HEK293 (cell line): Measurements from ENCODE around the gene STXBP4.

Experiments used
- CTCF ChIA-PET: fragments of 350-600 bp; formaldehyde crosslinking; extraction: SDS; loops from one replicate; lab custom pipeline; 2021; ENCODE audit warnings: antibody characterized with exemption; lab: Yijun Ruan, JAX
- POLR2A ChIA-PET: fragments of 300-600 bp; formaldehyde crosslinking; extraction: SDS; loops from one replicate; lab custom pipeline; 2020; ENCODE audit warnings: antibody characterized with exemption, inconsistent platforms; lab: Yijun Ruan, JAX
- H3K27ac ChIP-seq: fragments of 200-500 bp; sonication (Bioruptor generic); 2 replicates; pipeline ENCODE4 v1.5.1; 2014; ENCODE audit warnings: low read depth, low read length, control low read depth, inconsistent platforms; ENCODE audit errors: extremely low read depth
- H3K36me3 ChIP-seq, 2 experiments: fragments of 200-500 bp in 1 of 2; sonication (Bioruptor generic) in 1 of 2; 1 replicate in 1 of 2; 2 replicates in 1 of 2; pipeline ENCODE4 v1.5.1; 2014 to 2017; ENCODE audit warnings: inconsistent platforms in 2 of 2, low read length in 2 of 2; ENCODE audit not compliant: control insufficient read depth in 2 of 2, insufficient read depth in 1 of 2
- H3K4me1 ChIP-seq: fragments of 200-500 bp; sonication (Bioruptor generic); 2 replicates; pipeline ENCODE4 v1.5.1; 2014; ENCODE audit warnings: mild to moderate bottlenecking, low read length, inconsistent platforms; ENCODE audit not compliant: control insufficient read depth, insufficient read depth
- H3K4me3 ChIP-seq: 2 replicates; pipeline ENCODE4 v1.5.1; 2011; ENCODE audit warnings: low read depth, mild to moderate bottlenecking, control low read depth, low read length, moderate library complexity
- H3K9me3 ChIP-seq: fragments of 200-500 bp; sonication (Bioruptor generic); 2 replicates; pipeline ENCODE4 v1.5.1; 2014; ENCODE audit warnings: low read depth, low read length, inconsistent platforms; ENCODE audit not compliant: control insufficient read depth, insufficient read depth
- MYNN ChIP-seq: fragments of 450-650 bp; formaldehyde crosslinking; IDR thresholded peaks from 2 replicates; pipeline ENCODE4 v1.5.1; 2016; ENCODE audit warnings: missing biosample characterization, missing genetic modification characterization, borderline replicate concordance
- PRDM1 ChIP-seq: fragments of 450-650 bp; formaldehyde crosslinking; IDR thresholded peaks from 2 replicates; pipeline ENCODE4; 2016; ENCODE audit warnings: missing biosample characterization, missing genetic modification characterization
- SP3 ChIP-seq: fragments of 450-650 bp; formaldehyde crosslinking; IDR thresholded peaks from 2 replicates; pipeline ENCODE4 v1.5.1; 2016; ENCODE audit warnings: missing biosample characterization, missing genetic modification characterization
- SP7 ChIP-seq: fragments of 450-650 bp; formaldehyde crosslinking; IDR thresholded peaks from 2 replicates; pipeline ENCODE4 v1.5.1; 2016; ENCODE audit warnings: missing biosample characterization, missing genetic modification characterization
- TRIM28 ChIP-seq: IDR thresholded peaks from 2 replicates; pipeline ENCODE4 v1.6.1; 2011; ENCODE audit warnings: low read length, control low read depth, borderline replicate concordance
- ZFP69B ChIP-seq: fragments of 450-650 bp; formaldehyde crosslinking; IDR thresholded peaks from 2 replicates; pipeline ENCODE4 v1.5.1; 2016; ENCODE audit warnings: missing biosample characterization, missing genetic modification characterization
- ZNF16 ChIP-seq: fragments of 450-650 bp; formaldehyde crosslinking; IDR thresholded peaks from 2 replicates; pipeline ENCODE4 v1.5.1; 2016; ENCODE audit warnings: low read depth, missing biosample characterization, missing genetic modification characterization
- ZNF211 ChIP-seq: fragments of 450-650 bp; formaldehyde crosslinking; IDR thresholded peaks from 2 replicates; pipeline ENCODE4 v1.5.1; 2016; ENCODE audit warnings: low read depth, missing biosample characterization, missing genetic modification characterization
- ZNF266 ChIP-seq: fragments of 450-650 bp; formaldehyde crosslinking; IDR thresholded peaks from 2 replicates; pipeline ENCODE4 v1.5.1; 2016; ENCODE audit warnings: missing biosample characterization, missing genetic modification characterization, low read depth
- ZNF292 ChIP-seq: fragments of 450-650 bp; formaldehyde crosslinking; IDR thresholded peaks from 2 replicates; pipeline ENCODE4 v1.5.1; 2016; ENCODE audit warnings: low read depth, missing biosample characterization, missing genetic modification characterization, borderline replicate concordance
- ZNF311 ChIP-seq: fragments of 450-650 bp; formaldehyde crosslinking; IDR thresholded peaks from 2 replicates; pipeline ENCODE4 v1.5.1; 2017; ENCODE audit warnings: missing biosample characterization, missing genetic modification characterization, borderline replicate concordance
- ZNF426 ChIP-seq: fragments of 450-650 bp; formaldehyde crosslinking; IDR thresholded peaks from 2 replicates; pipeline ENCODE4 v1.5.1; 2017; ENCODE audit warnings: missing biosample characterization, missing genetic modification characterization, mild to moderate bottlenecking, inconsistent platforms, moderate library complexity
- ZNF433 ChIP-seq: fragments of 450-650 bp; formaldehyde crosslinking; IDR thresholded peaks from 2 replicates; pipeline ENCODE4 v1.5.1; 2016; ENCODE audit warnings: missing biosample characterization, missing genetic modification characterization, low read depth
- ZNF473 ChIP-seq: fragments of 450-650 bp; formaldehyde crosslinking; IDR thresholded peaks from 2 replicates; pipeline ENCODE4 v1.5.1; 2017; ENCODE audit warnings: missing biosample characterization, missing genetic modification characterization
- ZNF501 ChIP-seq: fragments of 450-650 bp; formaldehyde crosslinking; IDR thresholded peaks from 2 replicates; pipeline ENCODE4 v1.5.1; 2016; ENCODE audit warnings: missing biosample characterization, missing genetic modification characterization
- ZNF555 ChIP-seq: fragments of 450-650 bp; formaldehyde crosslinking; conservative IDR thresholded peaks from 2 replicates; pipeline ENCODE4 v1.5.1; 2017; ENCODE audit warnings: missing biosample characterization, mild to moderate bottlenecking, missing genetic modification characterization, inconsistent platforms
- ZNF600 ChIP-seq: fragments of 450-650 bp; formaldehyde crosslinking; IDR thresholded peaks from 2 replicates; pipeline ENCODE4 v1.5.1; 2016; ENCODE audit warnings: missing biosample characterization, missing genetic modification characterization
- ZNF664 ChIP-seq: fragments of 450-650 bp; formaldehyde crosslinking; IDR thresholded peaks from 2 replicates; pipeline ENCODE4 v1.5.1; 2016; ENCODE audit warnings: missing biosample characterization, missing genetic modification characterization
- ZNF670 ChIP-seq: fragments of 450-650 bp; formaldehyde crosslinking; IDR thresholded peaks from 2 replicates; pipeline ENCODE4 v1.5.1; 2016; ENCODE audit warnings: missing biosample characterization, missing genetic modification characterization, low read depth
- ZNF776 ChIP-seq: fragments of 450-650 bp; formaldehyde crosslinking; IDR thresholded peaks from 2 replicates; pipeline ENCODE4 v1.5.0; 2017; ENCODE audit warnings: missing biosample characterization, missing genetic modification characterization, borderline replicate concordance
- ZNF785 ChIP-seq: fragments of 450-650 bp; formaldehyde crosslinking; IDR thresholded peaks from 2 replicates; pipeline ENCODE4 v1.5.1; 2016; ENCODE audit warnings: missing biosample characterization, missing genetic modification characterization
- ZNF792 ChIP-seq: fragments of 450-650 bp; formaldehyde crosslinking; IDR thresholded peaks from 2 replicates; pipeline ENCODE4 v1.5.1; 2016; ENCODE audit warnings: missing biosample characterization, missing genetic modification characterization
- ZSCAN30 ChIP-seq: fragments of 450-650 bp; IDR thresholded peaks from 2 replicates; pipeline ENCODE4 v1.5.1; 2018; ENCODE audit warnings: missing biosample characterization, mild to moderate bottlenecking, missing genetic modification characterization, moderate library complexity
- TF ChIP-seq, protein P1 (sequence below): fragments of 450-650 bp; formaldehyde crosslinking; IDR thresholded peaks from 2 replicates; pipeline ENCODE4 v1.5.1; 2017; ENCODE audit warnings: missing biosample characterization, missing genetic modification characterization
- TF ChIP-seq, protein P2 (sequence below): fragments of 450-650 bp; formaldehyde crosslinking; IDR thresholded peaks from 2 replicates; pipeline ENCODE4 v1.5.1; 2017; ENCODE audit warnings: missing biosample characterization, missing genetic modification characterization

The STXBP4 gene

DNA sequence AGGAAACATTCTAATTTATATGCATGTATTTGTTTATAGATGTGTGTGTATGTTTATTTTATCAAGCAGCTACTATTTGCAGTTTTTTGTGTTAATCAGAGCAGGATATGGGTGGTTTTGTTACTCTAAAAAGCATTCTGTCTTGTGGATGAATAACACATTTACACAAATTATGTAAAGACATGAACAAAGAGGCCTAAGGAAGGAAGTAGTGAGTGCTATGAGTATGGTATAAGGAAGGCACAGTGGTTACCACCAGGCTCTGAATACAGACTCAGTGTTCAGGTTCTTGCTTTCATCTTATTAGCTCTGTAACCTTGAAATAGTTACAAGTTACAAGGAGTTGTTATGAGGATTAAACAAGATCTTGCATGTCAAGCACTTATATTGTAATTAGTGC, 33.9 kb downstream of the STXBP4 start:
- no peaks in the 10 kb centered on the region for H3K9me3 ChIP-seq
- ChIA-PET CTCF (interaction anchor here (0.6 to 1.2 kb wide), 4 partner anchors 10 to 512 kb away, joined by 3 to 8 read pairs (median 4); no protein-coding TSS in a partner anchor), POLR2A (no interaction called here)
- H3K36me3 ChIP-seq: peaks cover 26 to 40% of the 10 kb centered on the region in 2 experiments
- H3K4me3 ChIP-seq: no peak overlapping the region
- H3K27ac ChIP-seq: no peak overlapping the region
- H3K4me1 ChIP-seq: no peaks in the 10 kb centered on the region
- TF ChIP-seq ZNF785: no peak
- no peak for TF ChIP-seq ZNF501 (tag by site-specific recombination)
- no peak for TF ChIP-seq SP3 (tag by site-specific recombination)
- TF ChIP-seq TRIM28: no peak
- TF ChIP-seq, protein P1, sequence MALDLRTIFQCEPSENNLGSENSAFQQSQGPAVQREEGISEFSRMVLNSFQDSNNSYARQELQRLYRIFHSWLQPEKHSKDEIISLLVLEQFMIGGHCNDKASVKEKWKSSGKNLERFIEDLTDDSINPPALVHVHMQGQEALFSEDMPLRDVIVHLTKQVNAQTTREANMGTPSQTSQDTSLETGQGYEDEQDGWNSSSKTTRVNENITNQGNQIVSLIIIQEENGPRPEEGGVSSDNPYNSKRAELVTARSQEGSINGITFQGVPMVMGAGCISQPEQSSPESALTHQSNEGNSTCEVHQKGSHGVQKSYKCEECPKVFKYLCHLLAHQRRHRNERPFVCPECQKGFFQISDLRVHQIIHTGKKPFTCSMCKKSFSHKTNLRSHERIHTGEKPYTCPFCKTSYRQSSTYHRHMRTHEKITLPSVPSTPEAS (tag by site-specific recombination): no peak
- TF ChIP-seq ZNF266 (tag by site-specific recombination): no peak
- TF ChIP-seq ZNF16: no peak
- TF ChIP-seq ZNF292 (tag by site-specific recombination): no peak
- TF ChIP-seq ZNF600 (tag by site-specific recombination): no peak
- TF ChIP-seq ZNF555: no peak
- TF ChIP-seq ZNF792 (tag by site-specific recombination): no peak
- TF ChIP-seq ZNF664: no peak

DNA sequence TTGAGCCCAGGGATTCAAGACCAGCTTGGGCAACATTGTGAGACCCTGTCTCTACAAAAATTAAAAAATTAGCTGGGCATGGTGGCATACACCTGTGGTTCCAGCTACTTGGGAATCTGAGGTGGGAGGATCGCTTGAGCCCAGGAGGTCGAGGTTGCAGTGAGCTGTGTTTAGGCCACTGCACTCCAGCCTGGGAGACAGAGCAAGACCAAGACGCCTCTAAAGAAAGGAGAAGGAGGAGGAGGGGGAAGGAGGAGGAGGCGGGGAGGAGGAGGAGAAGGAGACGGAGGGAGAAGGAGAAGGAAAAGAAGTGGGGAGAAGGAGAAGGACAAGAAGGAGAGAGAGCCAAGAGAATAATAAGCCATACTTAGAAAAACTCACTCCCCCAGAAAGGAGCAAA, 35.9 kb downstream of the STXBP4 start:
- CTCF ChIA-PET: interaction anchor here (0.7 to 2.7 kb wide), 4 partner anchors 11 to 325 kb away, joined by 3 to 21 read pairs (median 4); no protein-coding TSS in a partner anchor
- POLR2A ChIA-PET: no interaction called here
- no peaks in the 10 kb centered on the region for H3K9me3 ChIP-seq
- TF ChIP-seq ZNF16: no peak
- no peak for TF ChIP-seq PRDM1
- no peak for TF ChIP-seq ZSCAN30 (tag by site-specific recombination)
- TF ChIP-seq ZNF211 (tag by site-specific recombination): no peak
- no peak for TF ChIP-seq ZNF776 (tag by site-specific recombination)
- TF ChIP-seq, protein P2, sequence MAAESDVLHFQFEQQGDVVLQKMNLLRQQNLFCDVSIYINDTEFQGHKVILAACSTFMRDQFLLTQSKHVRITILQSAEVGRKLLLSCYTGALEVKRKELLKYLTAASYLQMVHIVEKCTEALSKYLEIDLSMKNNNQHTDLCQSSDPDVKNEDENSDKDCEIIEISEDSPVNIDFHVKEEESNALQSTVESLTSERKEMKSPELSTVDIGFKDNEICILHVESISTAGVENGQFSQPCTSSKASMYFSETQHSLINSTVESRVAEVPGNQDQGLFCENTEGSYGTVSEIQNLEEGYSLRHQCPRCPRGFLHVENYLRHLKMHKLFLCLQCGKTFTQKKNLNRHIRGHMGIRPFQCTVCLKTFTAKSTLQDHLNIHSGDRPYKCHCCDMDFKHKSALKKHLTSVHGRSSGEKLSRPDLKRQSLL: no peak
- TF ChIP-seq ZNF311 (tag by site-specific recombination): no peak
- TF ChIP-seq ZNF670: no peak
- no peak for TF ChIP-seq ZFP69B
- TF ChIP-seq ZNF433 (tag by site-specific recombination): no peak
- no peak for TF ChIP-seq ZNF473 (tag by site-specific recombination)
- no peak for TF ChIP-seq ZNF426 (tag by site-specific recombination)
- TF ChIP-seq TRIM28: no peak
- TF ChIP-seq MYNN (tag by site-specific recombination): no peak
- TF ChIP-seq SP7 (tag by site-specific recombination): no peak
- H3K4me1 ChIP-seq: no peaks in the 10 kb centered on the region
- H3K4me3 ChIP-seq: no peak overlapping the region
- no peak overlapping the region for H3K27ac ChIP-seq
- peaks cover 25 to 28% of the 10 kb centered on the region in 2 experiments for H3K36me3 ChIP-seq
